ENCODE data around the gene PEX11B.

PEX11B gene

DNA sequence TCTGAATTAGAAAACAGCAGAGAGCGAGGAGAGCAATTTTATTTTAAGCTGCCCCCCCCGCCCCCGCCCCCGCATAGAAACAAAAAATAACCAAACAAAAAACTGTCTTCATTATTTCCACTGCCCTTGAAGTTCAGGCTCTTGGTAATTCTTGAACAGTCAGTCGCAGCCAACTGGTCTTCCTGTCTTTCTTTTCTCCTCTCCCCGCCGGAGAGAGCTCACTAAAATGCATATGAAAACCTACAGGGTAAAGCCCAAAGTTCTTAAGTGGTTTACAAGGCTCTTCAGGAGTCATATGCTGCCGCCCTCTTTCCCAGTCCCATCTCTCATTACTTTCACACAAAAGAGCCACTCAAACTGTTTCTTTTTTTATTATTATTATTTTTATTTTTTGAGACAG lies 31.7 kb downstream of the PEX11B start:
- TF ChIP-seq, protein P1, sequence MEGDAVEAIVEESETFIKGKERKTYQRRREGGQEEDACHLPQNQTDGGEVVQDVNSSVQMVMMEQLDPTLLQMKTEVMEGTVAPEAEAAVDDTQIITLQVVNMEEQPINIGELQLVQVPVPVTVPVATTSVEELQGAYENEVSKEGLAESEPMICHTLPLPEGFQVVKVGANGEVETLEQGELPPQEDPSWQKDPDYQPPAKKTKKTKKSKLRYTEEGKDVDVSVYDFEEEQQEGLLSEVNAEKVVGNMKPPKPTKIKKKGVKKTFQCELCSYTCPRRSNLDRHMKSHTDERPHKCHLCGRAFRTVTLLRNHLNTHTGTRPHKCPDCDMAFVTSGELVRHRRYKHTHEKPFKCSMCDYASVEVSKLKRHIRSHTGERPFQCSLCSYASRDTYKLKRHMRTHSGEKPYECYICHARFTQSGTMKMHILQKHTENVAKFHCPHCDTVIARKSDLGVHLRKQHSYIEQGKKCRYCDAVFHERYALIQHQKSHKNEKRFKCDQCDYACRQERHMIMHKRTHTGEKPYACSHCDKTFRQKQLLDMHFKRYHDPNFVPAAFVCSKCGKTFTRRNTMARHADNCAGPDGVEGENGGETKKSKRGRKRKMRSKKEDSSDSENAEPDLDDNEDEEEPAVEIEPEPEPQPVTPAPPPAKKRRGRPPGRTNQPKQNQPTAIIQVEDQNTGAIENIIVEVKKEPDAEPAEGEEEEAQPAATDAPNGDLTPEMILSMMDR (IDR thresholded peaks at IDR 0.05; ENCODE audit: borderline replicate concordance, control extremely low read depth, extremely low read depth, insufficient read depth, missing control alignments) = no peak
- in situ Hi-C loops (cut with MboI; ENCODE audit: low sequenced_read_pairs, unreplicated experiment) = no loop called here
- no peak for DNase-seq (ENCODE audit: low spot score)

DNA sequence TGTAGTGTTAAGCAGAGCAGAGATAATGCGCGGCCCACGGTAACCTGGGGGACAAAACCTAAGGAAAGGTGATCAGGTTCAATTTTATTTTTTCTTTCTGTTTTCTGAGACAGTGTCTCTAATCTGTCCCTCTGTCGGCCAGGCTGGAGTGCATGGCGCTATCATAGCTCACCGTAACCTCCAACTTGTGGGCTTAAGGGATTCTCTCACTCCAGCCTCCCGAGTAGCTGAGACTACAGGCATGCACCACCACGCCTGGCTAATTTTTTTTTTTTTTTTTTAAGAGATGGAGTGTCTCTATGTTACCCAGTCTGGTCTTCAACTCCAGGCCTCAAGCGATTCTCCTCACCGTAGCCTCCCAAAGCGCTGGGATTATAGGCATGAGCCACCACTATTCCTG lies 32.1 kb downstream of the PEX11B start:
- TF ChIP-seq, protein P1 (IDR thresholded peaks at IDR 0.05; ENCODE audit: borderline replicate concordance, control extremely low read depth, extremely low read depth, insufficient read depth, missing control alignments) = no peak
- DNase-seq (ENCODE audit: low spot score) = no peak
- in situ Hi-C loops (cut with MboI; ENCODE audit: low sequenced_read_pairs, unreplicated experiment) = no loop called here

DNA sequence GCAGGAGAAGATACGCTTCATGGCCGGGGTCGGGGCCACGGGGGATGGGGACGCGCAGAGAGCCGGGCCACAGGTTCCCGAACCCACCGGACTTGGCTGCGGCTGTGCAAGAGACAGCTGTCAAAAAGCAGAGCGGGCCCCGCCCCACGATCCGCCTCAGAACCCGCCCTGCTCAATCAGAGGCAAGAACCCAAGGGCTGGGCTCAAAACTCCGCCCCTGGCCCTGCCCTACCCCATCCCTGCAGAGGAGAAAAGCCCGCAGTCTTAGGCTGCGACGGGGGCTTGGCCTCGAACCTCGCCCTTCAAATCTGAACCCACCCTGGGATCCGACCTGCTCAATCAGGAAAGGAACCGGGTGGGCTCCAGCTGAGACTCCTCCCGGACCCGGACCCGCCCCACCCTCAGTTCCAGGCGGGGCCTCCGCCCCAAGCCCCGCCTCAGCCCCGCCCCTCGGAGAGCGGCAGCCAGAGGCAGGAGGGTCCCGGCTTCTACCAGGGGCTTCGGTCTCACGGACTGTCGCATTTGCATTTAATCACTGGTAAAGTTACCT lies 32.7 kb downstream of the PEX11B start, which contains the start of gene ANKRD35:
ANKRD35 (minus strand) TSS at position 129 of the 550 bp plus-strand sequence; CDS start at position 21, 108 bp downstream.
- in situ Hi-C loops (cut with MboI; ENCODE audit: low sequenced_read_pairs, unreplicated experiment) = no loop called here
- TF ChIP-seq, protein P1 (IDR thresholded peaks at IDR 0.05; ENCODE audit: borderline replicate concordance, control extremely low read depth, extremely low read depth, insufficient read depth, missing control alignments) = no peak

DNA sequence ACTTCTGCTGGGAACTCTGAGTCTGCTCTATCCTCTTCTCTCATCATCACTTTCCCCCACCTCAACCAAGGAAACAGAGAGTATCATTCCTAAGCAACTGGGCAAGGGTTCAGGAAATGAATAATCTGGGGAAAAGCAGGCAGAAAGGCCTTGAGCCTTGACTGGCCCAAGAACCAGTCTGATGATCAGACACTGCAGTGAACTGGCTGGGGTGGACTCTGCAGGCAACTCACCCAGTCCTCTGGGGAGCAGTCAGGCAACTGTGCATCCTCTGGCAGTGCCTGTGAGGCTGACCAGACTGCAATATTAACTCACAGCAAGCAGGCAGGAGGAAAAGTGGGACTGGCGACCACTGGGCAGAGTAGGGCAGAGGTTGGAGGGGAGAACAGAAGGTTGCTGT lies 33.8 kb downstream of the PEX11B start:
- TF ChIP-seq, protein P1 (IDR thresholded peaks at IDR 0.05; ENCODE audit: borderline replicate concordance, control extremely low read depth, extremely low read depth, insufficient read depth, missing control alignments) = no peak
- DNase-seq (ENCODE audit: low spot score) = no peak
- in situ Hi-C loops (cut with MboI; ENCODE audit: low sequenced_read_pairs, unreplicated experiment) = no loop called here

More for the DNA sequence above, 32.7 kb downstream of the PEX11B start, which contains the start of gene ANKRD35:
- DNase-seq (ENCODE audit: low spot score) = peak; percentile 97

DNA sequence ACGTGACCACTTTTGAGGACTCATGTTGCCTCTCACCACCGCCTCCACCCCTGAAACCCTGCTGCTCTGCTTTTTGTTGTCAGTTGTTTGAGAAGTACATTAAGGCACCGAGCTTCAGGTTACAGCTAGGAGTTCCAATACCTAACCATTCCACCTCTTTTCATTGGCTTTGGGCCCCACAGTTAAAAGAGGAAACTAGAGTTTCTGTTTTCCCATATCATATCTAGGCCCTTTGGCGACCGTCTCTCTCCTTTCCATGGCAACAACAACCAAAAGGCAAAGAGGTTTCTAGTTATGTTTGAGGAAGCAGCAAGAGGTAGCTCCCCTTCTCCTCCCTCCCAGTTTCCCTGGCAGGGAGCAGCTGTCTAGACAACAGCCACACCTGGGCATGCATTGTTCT lies 38.7 kb downstream of the PEX11B start:
- no peak for DNase-seq (ENCODE audit: low spot score)
- in situ Hi-C loops (cut with MboI; ENCODE audit: low sequenced_read_pairs, unreplicated experiment) = no loop called here
- TF ChIP-seq, protein P1 (IDR thresholded peaks at IDR 0.05; ENCODE audit: borderline replicate concordance, control extremely low read depth, extremely low read depth, insufficient read depth, missing control alignments) = no peak

DNA sequence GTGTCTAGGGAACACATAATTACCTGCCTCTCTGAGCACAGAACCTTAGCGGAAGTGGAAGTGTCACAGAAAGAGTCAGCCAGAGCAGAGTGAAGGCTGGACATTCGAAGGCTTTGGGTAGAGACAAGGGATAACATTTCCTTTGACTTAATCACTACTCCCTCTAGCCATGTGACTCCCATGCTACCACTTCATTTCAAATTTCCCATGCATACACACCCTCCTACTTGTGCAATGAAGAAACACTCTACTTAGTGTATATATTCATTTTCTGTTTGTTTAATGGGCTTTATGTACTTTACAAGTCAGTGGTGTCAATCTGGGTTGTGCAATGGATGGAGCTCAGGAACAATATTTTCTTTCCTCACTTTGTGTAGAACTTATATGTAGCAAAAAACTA lies 39.8 kb downstream of the PEX11B start:
- TF ChIP-seq, protein P1 (IDR thresholded peaks at IDR 0.05; ENCODE audit: borderline replicate concordance, control extremely low read depth, extremely low read depth, insufficient read depth, missing control alignments) = no peak
- in situ Hi-C loops (cut with MboI; ENCODE audit: low sequenced_read_pairs, unreplicated experiment) = no loop called here
- no peak for DNase-seq (ENCODE audit: low spot score)
